Right atrium auricular region (tissue), 2 donors: ENCODE results near the gene SMIM41. TPM values are rescaled to one million over a fixed set of nuclear protein-coding genes. Genes with fewer than 3 reads are reported as not detected.
A peak's percentile ranks its signal among the peaks of the same experiment; 100 is the strongest.

ENCODE experiments used
- DNase-seq: peaks from one replicate; pipeline ENCODE4 v3.0.0-alpha.2; 2019; ENCODE audit warnings: low spot score
- H3K27ac ChIP-seq, 2 donors: fragments of 200-600 bp; sonication (generic); 1 replicate in 1 of 2; 2 replicates in 1 of 2; pipeline ENCODE4 v1.5.1; 2016 to 2019
- H3K27me3 ChIP-seq, 2 donors: fragments of 200-600 bp; sonication (generic); one replicate each; pipeline versions ENCODE4 v1.5.1 to v1.6.0; 2017 to 2019
- H3K36me3 ChIP-seq: fragments of 200-600 bp; sonication (generic); one replicate; pipeline ENCODE4 v1.5.1; 2016
- H3K4me1 ChIP-seq, 2 donors: fragments of 200-600 bp; sonication (generic); one replicate each; pipeline versions ENCODE4 v1.5.1 to v1.6.0; 2017 to 2019
- H3K4me3 ChIP-seq, 2 donors: fragments of 200-600 bp; sonication (generic); 1 replicate in 1 of 2; 2 replicates in 1 of 2; pipeline ENCODE4 v1.5.1; 2017 to 2019; ENCODE audit warnings: mild to moderate bottlenecking in 1 of 2, moderate library complexity in 1 of 2
- H3K9me3 ChIP-seq, 2 donors: fragments of 200-600 bp; sonication (generic); one replicate each; pipeline ENCODE4 v1.5.1; 2019
- CTCF ChIP-seq, 2 donors: fragments of 200-600 bp; sonication (generic); IDR thresholded peaks; one replicate each; pipeline ENCODE4 v1.5.1; 2019; ENCODE audit warnings: antibody characterized with exemption in 2 of 2
- total RNA-seq, 2 donors: library from RNA; depleted of rRNA; stranded (reverse); fragments of >200 nt; gene quantifications; one replicate each; pipeline ENCODE4 v1.1.0, GENCODE V29; 2016

The SMIM41 gene
- total RNA-seq, 2 donors from 2014 or later = 0.44 to 3.2 TPM

- Histone ChIP-seq H3K4me3 (peak overlapping the region in 1 of 2 donors; percentile 67), H3K27me3 (no peaks in the 10 kb centered on the region), H3K9me3 (no peaks in the 10 kb centered on the region), H3K36me3 (peaks cover 66% of the 10 kb centered on the region), H3K27ac (peak overlapping the region; percentile 39 to 99), H3K4me1 (peaks cover 0 to 54% of the 10 kb centered on the region in 2 donors)
- no peak for TF ChIP-seq CTCF (IDR thresholded peaks at IDR 0.05)
- DNase-seq = no peak
Observed at GRCh38 chr12:52055731-52056711, 23.5 kb upstream of the SMIM41 start.

GRCh38 chr12:52056801-52057637 is 22.5 kb upstream of the SMIM41 start:
- no peak for TF ChIP-seq CTCF (IDR thresholded peaks at IDR 0.05)
- Histone ChIP-seq H3K4me3 (no peak overlapping the region), H3K4me1 (peaks cover 0 to 49% of the 10 kb centered on the region in 2 donors), H3K27ac (peak overlapping the region; percentile 35 to 39), H3K27me3 (no peaks in the 10 kb centered on the region), H3K36me3 (peaks cover 66% of the 10 kb centered on the region), H3K9me3 (no peaks in the 10 kb centered on the region)
- DNase-seq = no peak

GRCh38 chr12:52057638-52058576 is 21.6 kb upstream of the SMIM41 start:
- H3K4me3 ChIP-seq = no peak overlapping the region
- peaks cover 66% of the 10 kb centered on the region for H3K36me3 ChIP-seq
- no peaks in the 10 kb centered on the region for H3K9me3 ChIP-seq
- peak overlapping the region; percentile 35 to 39 for H3K27ac ChIP-seq
- H3K4me1 ChIP-seq = peaks cover 0 to 49% of the 10 kb centered on the region in 2 donors
- DNase-seq = no peak
- no peak for TF ChIP-seq CTCF (IDR thresholded peaks at IDR 0.05)
- H3K27me3 ChIP-seq = no peaks in the 10 kb centered on the region

- Histone ChIP-seq H3K36me3 (peaks cover 60% of the 10 kb centered on the region), H3K4me1 (peaks cover 0 to 49% of the 10 kb centered on the region in 2 donors), H3K27me3 (no peaks in the 10 kb centered on the region), H3K9me3 (no peaks in the 10 kb centered on the region), H3K4me3 (no peak overlapping the region), H3K27ac (no peak overlapping the region)
- TF ChIP-seq CTCF (IDR thresholded peaks at IDR 0.05) = no peak
- no peak for DNase-seq
Observed at GRCh38 chr12:52058631-52059361, 20.7 kb upstream of the SMIM41 start.
